ENCODE results near the gene VWA5B2.

Gene VWA5B2

GRCh38 chr3:184241141-184241446 lies 11.7 kb downstream of the VWA5B2 start:
- no peak for DNase-seq (ENCODE audit: insufficient read length, low spot score)
- FAIRE-seq = no peak

DNA sequence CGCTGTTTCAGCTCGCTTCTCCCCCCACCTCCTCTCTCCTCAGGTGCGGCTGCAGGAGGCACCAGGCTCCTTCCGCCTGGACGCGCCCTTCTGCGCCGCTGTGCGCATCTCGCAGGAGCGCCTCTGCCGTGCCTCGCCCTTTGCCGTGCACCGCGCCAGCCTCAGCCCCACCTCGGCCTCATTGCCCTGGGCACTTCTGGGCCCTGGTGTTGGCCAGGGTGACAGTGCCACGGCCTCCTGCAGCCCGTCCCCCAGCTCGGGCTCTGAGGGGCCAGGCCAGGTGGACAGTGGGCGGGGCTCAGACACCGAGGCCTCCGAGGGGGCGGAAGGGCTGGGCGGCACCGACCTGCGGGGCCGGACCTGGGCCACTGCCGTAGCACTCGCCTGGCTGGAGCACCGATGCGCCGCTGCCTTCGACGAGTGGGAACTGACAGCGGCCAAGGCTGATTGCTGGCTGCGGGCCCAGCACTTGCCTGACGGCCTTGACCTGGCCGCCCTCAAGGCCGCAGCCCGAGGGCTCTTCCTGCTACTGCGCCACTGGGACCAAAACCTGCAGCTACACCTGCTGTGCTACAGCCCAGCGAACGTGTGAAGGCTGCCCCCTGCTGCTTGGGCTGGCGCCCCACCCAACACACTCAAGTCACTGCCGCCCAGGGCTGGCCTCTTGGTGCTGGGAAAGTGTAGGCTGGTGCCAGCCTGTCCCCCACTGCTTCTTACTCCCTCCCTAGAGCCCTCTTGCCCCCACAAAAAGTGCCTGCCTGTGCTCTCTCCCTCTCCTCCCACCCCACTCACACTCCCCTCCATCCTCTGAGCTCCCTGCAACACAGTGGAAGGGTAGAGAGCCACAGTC lies 12.3 kb downstream of the VWA5B2 start:
- no peak for DNase-seq (ENCODE audit: insufficient read length, low spot score)
- no peak for FAIRE-seq

GRCh38 chr3:184242297-184242685 lies 12.9 kb downstream of the VWA5B2 start:
- FAIRE-seq = no peak

GRCh38 chr3:184248454-184249411 lies 19.3 kb downstream of the VWA5B2 start, which contains the start of gene ALG3:
Gene ALG3, minus strand, starts transcription at chr3:184248962. Its CDS starts 22 bp downstream, at chr3:184248940.
- peak; percentile 76 for FAIRE-seq
- DNase-seq (ENCODE audit: insufficient read length, low spot score) = peak; percentile 79

More at GRCh38 chr3:184242297-184242685, 12.9 kb downstream of the VWA5B2 start:
- no peak for DNase-seq (ENCODE audit: insufficient read length, low spot score)

- DNase-seq (ENCODE audit: insufficient read length, low spot score) (peak; percentile 93), FAIRE-seq (peak; percentile 77)
These were observed 20.2 kb downstream of the VWA5B2 start, which contains the start of gene EEF1AKMT4 for GRCh38 chr3:184249412-184250166. Gene EEF1AKMT4, plus strand, starts transcription at chr3:184249672. Its CDS starts 23 bp downstream, at chr3:184249695.

DNA sequence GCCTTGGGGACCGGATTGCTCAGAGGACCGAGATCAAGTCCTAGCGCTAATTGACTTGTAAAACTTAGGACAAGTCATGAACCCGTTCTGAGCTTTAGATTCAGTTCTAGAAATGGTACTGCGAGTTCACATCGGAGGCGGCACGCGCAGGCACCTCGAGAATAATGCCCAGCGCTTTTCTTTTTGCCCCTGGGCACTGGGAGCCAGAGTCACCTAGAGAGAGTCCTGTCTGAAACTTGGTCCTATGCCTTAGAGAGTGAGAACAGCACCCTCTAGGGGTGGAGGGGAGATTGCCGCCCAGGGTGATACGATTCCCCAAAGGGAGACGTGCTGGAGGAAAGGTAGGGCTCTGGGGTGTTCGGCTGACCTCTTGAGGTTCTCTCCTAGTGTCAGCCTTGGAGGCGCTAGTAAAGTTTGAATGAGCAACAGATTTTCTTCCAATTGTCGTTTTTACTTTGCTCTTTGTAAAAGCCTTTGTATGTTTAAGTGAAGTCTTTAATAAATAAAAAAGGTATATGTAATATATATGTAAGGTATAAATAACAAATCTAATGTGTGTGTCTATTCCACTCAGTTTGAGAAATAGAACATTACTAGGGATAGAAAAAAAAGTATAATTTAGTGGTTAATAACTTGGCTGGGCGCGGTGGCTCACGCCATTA lies 20.9 kb downstream of the VWA5B2 start:
- FAIRE-seq = no peak

DNA sequence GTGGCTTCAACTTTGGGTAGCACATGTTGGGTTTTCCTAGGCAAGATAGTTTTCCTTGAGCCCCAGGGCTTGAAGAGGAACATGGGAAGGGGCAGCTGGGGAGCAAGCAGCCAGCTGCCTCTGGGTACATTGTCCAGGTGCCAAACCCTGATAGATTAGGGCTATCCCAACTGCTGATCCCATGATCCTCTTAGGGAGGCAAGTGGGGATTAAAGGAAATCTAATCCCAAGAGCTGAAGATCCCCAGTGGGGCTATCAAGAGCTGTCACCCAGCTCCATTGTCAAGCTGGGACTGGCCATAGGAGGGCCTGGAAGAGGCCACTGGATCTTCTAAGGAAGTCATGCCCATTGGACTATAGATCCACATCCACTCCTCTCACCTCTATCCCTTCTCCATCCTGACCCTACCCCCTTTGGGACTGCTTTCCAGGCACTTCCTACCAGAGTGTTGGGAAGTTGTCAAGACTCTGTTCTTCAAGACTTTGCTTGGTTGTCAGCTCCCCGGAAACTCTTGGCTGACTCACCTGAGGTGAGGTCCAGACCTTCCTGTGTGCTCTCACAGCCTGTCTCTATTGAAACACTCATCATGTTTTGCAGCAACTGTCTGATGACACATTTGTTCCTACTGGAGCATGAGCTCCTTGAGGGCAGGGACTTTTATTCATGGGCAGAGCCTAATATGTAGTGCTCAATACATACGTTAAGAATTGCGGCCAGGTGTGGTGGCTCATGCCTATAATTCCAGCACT lies 26.1 kb downstream of the VWA5B2 start:
- FAIRE-seq (no peak), DNase-seq (ENCODE audit: insufficient read length, low spot score) (no peak)

More for the DNA sequence above, 20.9 kb downstream of the VWA5B2 start:
- peak; percentile 90 for DNase-seq (ENCODE audit: insufficient read length, low spot score)

- FAIRE-seq (no peak), DNase-seq (ENCODE audit: insufficient read length, low spot score) (no peak)
These were observed 27.9 kb downstream of the VWA5B2 start for GRCh38 chr3:184257083-184257915.

DNA sequence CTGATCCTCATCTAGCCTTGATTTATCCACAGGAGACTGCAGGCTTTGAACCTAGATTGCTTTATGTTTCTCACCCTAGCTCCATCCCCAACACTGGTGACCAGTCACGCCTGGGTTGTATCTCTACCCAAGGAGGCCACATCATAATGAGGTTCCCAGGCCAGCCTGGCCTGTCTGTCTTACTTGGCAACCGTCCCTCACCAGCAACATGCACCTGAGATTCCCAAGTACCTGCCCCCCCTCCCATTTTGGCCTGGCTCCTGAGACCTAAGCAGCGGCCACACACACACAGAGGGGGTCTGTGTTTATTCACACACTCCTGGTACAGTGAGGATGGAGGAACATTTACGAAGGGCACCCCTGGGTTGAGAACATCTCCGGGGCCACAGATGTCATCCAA lies 29.5 kb downstream of the VWA5B2 start:
- DNase-seq (ENCODE audit: insufficient read length, low spot score) (no peak), FAIRE-seq (no peak)

DNA sequence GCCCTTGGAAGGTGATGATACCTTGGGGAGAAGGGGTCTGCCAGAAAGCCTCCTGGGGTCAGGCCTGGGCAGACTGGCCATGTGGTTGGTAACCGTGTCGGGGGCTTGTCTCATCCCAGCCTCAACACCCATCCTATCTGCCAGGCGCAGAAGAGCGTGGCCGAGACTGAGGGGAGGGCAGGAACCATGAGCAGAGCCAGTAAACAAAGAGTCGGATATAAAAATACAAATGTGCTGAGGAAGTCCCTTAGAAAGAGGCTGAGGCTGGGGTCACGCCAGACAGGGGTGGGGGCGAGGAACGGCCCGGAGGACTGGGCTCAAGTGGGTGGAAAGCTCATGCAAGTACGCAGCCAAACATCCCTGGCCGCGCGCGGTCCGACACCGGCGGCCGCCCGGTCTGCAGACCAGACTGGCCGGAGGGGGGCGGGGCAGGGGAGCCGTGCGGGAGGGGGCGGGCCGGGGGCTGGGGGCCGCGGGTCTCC lies 30.1 kb downstream of the VWA5B2 start:
- FAIRE-seq (no peak), DNase-seq (ENCODE audit: insufficient read length, low spot score) (no peak)

- FAIRE-seq = peak; percentile 65
These were observed 30.7 kb downstream of the VWA5B2 start for GRCh38 chr3:184259878-184260723.

DNA sequence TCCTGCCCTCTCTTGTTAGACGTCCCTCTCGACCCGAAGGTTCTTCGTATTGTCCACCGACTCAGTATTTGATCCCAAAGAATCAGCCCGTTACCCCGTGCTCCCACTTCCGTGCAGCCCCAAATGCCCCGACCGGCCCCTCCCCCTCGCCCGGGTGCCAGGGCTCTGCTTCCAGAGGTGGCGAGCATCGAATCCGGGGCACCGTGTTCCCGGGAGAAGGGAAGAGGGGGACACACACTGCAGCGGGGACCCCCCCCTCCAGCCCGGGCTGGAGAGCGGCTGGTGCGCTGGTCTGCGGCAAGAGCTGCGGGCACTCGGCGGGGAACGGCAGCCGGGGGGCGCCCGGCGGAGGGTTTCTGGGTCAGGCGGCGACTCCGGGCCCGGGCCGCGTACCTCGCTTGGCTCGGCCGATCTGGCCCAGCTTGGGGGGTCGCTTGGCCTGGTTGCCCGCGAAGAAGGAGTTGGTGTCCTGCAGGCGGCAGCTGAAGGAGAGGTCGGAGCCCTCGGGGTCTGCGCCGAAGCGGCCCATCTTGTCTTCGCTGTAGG lies 31.4 kb downstream of the VWA5B2 start:
- no peak for DNase-seq (ENCODE audit: insufficient read length, low spot score)
- no peak for FAIRE-seq

More at GRCh38 chr3:184259878-184260723, 30.7 kb downstream of the VWA5B2 start:
- DNase-seq (ENCODE audit: insufficient read length, low spot score) = peak; percentile 37

DNA sequence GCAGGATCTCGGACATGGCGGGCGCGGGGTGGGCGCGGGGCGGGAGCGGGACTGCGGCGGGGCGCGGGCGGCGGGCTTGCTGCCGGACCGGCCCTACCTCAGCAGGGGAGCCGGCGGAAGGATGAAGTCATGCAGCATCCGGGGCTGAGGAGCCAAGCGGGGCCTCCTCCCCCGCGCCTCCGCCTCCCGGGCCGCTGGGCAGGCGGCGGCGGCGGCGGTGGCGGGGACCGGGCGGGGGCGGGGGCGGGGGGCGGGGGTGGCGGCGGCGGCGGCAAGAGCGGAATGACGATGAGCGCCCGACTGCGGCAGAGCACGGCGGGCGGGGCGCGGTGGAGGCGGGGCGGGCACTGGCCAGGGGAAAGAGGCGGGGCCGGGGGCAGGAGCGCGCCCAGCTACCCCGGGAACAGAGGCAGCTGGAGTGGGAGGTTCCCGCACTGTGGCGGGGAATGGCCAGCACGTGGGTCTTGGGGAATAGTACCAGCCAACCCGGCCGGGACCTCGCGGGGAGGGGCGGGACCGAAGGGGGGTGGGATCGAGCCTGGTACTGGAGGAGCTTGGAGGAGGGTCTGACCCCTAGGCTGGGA lies 32.0 kb downstream of the VWA5B2 start, which contains the start of gene CAMK2N2:
Gene CAMK2N2 (minus strand): TSS at position 284 of the 584 bp plus-strand sequence. CDS start 268 bp downstream, at position 16.
- DNase-seq (ENCODE audit: insufficient read length, low spot score) (peak; percentile 90), FAIRE-seq (peak; percentile 85)

- DNase-seq (ENCODE audit: insufficient read length, low spot score) = no peak
- peak; percentile 66 for FAIRE-seq
These were observed 32.7 kb downstream of the VWA5B2 start for GRCh38 chr3:184261854-184262763.

GRCh38 chr3:184262764-184263179 lies 33.4 kb downstream of the VWA5B2 start:
- FAIRE-seq = no peak
- DNase-seq (ENCODE audit: insufficient read length, low spot score) = no peak
